ENCODE results near the gene GBX2. TPM values are rescaled to one million over a fixed set of nuclear protein-coding genes. Genes with fewer than 3 reads are reported as not detected.

GBX2 gene
- polyA plus RNA-seq, 4 donors, result 0.24 to 0.68 (median 0.34) TPM

DNA sequence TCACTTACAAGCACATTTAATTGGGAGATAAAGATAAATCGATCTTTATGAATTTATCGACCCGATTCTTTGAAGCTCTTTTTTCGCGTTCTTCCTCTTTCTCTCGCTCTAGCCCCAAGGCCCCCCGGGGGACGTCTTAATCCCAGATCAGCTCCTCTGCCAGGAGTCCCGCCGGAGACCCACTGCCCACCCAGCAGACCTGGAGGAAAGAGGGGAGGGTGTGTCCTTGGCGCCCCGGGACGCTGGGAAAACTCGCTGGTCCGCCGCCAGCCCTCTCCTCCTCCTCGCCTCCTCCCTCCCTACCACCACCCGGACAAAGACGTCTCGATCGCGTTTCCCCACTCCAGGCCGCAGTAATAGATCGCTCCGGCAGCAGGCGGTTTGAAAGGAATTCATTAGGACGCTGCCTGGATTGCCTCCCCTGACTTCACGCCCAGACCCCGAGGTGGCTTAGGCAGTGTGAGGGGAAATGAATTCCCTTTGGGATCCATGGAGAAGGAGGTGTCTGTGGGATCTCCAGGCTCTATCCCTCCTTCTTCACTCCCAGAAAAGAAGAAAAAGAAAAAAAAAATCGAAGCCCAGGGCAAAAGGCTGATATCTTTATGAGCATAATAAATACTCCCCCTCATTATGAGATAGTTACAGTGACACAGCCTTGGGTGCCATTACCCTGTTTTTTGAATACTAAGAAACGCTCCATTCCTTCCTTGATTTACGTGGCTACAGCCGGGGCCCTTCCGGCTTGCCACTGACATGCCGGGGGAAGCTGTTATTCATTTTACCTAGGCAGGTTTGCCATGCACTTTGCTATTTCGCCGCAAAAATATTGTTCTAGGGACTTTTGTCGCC lies 1.8 kb upstream of the GBX2 start:
- no peak for DNase-seq (ENCODE audit: low read depth in 4 of 4, low spot score in 3 of 4)

DNA sequence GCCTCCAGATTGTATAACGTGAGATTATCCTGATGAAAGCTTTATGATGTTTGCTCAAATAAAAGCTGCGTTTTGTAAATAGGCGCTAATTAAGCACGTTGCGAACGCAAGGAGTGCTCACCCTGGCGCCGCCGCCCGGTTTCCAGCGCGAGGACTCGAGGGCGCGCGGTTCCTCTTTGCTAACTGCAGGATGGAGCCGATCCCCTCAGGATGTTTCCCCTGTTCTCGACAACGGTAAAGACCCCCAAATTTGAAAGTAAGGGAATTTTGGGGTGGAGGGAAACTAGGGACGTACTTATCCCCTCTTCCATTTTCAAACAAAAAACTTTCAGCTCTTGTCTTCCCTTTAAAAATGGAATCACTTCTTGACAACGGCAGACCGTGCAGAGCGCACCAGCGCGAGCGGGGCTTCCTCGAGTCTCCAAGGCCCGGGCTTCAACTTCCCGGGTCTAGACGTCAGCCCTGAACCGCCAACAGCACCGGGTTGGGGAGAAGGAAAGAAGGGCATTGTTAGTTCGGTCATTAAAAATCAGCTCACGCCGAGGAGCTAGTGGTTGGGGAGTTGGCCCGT lies 1.1 kb upstream of the GBX2 start:
- DNase-seq (ENCODE audit: low read depth in 4 of 4, low spot score in 3 of 4), result no peak

DNA sequence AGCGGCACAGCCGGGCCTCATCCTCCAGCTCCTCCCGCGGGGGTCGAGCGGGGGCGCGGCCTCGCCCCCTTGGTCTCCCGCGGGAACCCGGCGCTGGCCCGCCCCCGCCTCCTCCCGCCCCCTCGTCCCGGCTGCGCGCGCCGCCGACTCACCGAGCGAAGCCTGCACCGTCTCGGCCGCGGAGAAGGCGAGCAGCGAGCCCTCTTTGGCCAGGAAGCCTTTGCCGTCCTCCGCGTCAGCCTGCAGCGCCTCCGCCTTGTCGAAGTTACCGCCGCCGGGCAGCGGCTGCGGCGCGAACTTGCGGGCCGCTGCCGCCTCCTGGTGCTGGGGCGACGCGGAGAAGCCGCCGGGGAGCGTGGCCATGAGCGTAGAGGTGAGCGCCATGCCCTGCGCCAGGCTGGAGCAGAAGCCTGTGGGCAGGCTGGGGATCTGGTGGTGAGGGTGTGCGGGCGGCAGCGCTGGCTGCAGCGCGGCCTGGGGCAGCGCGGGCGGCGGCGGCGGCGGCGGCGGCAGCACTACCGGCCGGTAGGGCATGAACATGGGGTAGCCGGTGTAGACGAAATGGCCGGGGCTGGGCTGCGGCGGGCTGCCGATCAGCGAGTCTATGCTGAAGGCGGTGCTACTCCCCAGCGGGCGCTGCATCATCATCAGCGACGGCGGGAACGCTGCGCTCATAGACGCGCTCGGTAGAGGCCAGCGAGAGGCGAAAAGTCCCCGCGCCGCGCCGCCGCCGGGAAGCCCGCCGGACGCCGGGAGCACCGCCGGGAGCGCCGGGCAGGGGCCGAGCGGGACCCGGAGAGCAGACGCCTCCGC lies 683 bp downstream of the GBX2 start:
- no peak for DNase-seq (ENCODE audit: low read depth in 4 of 4, low spot score in 3 of 4)

DNA sequence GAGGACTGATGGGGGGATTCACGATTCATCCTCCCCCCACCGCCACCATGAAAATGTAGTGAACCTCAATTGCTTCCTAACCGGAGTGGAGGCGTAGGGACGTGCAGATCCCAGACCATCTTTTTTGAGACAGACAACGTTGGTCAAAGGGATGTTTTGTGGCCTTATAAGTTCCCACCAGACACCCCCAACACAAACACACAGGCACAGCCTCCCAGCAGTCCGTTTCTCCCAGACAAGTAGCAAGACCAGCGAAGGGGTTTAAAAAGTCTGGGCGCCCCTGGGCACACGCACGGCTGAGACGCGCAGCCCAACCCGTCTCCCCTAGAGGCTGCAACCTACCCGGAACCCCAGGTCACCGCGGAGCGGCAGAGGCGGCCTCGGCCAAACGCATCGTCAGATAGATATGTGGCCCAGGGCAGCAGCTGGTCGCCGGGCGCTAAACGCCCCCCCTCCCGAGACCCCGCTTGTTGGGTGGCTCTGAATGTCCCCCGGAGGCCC lies 1.3 kb downstream of the GBX2 start:
- DNase-seq (ENCODE audit: low read depth in 4 of 4, low spot score in 3 of 4), result no peak

DNA sequence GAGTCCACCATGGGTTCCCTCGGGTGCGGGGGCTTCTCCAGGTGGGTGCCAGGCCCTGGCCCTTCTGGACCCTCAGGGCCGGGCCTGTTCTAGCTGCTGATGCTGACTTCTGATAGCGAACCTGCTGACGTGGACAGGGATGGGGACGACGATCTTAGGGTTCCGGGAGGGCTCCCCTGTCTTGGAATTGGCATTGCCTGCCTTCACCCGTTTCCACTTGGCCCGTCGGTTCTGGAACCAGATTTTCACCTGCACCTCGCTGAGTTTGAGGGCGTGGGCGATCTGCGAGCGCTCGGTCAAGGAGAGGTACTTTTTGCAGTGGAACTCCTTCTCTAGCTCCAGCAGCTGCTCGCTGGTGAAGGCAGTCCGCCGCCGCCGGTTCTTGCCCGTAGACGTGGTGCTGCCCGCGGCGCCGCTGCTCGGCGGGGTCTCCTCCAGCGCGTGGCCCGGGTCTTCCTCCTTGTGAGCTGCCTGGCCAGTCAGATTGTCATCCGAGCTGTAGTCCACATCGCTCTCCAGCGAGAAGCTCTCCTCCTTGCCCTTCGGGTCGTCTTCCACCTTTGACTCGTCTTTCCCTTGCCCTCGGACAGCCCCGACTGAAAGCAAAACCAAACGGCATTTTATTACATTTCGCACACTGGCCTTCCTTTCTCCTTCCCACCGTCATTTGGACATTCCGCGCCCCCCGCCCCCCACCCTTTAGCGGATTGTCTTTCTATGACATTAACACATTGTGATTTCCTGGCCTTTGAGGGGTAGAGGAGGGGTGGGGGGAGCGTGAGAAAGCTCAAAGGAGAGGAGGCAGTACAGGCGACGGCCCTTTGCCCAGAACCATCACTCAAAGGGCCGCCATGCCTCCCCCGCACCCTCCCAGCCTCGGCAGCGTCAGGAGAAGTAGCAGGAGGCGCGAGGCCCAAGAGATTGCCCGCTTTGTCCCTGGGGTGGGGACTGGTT lies 2.1 kb downstream of the GBX2 start:
- DNase-seq (ENCODE audit: low read depth in 4 of 4, low spot score in 3 of 4), result no peak

DNA sequence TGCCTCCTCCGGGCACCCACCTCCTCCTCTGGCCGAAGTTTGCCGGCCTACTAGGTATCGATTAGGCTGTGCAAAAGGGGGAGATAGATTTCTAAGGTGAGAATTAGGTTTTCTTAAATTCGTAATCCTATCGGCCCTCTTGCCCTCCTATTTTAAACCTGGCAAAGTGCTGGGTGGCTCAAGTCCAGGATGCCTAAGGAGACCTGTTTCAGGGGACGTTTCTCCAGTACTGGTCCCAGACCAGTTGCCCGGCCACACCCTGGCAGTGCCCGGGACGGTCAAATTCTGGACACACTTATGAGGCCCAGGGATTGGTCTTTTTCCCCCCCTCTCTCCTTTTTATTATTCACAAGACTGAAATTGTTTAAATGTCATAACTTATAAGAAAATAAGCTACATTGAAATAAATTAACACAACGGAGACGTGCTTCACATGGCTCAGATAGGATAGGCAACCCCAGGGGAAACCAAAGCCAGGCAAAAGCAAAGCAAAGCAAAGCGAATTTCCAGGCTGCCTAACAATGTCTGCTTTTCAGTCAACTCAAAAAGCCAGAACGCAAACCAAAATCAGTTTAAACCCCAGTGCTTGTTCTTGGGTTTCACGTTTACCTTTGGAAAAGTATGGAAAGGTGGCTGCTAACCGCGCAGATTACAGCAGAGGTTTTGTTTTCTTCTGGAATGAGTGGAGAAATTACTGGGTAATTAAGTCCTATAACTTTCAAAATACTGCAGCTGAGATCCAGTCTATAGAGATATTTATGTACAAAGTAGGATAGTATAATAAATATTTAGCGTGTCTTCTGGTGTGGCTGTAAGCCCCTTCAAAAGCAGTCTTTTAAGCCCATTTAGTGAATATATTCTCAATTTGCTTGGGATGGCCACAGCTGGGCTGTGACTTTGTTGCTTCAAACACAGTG lies 3.0 kb downstream of the GBX2 start:
- DNase-seq (ENCODE audit: low read depth in 4 of 4, low spot score in 3 of 4), result no peak

DNA sequence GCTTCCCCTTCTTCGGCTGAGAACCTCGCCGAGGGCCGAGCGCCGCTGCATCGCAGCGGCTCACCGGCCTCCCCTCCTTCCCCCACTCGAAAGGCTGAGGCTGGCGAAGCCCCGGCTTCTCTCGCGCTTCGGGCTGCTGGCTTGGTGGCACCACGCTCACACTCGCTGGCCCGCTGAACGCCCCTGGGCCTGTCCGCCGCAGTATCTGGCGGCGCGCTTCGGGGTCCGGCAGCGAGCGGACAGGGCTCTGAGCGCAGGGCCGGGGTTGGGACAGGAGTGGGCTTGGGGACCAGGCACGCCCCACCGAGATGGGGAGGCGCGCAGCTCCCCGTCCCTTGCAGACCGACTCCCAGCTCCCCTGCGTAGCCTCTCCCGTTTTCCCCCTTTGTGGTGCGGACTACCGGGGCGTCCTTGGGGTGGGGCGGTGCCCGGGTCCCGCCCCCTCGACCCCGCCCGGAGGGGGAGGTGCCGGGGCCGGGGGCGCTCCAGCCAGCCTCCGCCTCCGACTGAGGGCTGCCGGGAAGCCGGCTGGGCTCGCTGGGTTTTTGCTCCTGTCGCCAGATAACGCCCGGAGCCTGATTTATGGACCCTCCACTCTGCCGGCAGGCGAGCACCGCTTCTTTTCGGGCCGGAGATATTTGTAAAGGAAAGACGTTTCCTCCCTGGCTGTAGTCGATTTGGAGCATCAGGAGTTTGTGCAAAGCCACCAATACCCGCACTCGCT lies 3.8 kb downstream of the GBX2 start:
- DNase-seq (ENCODE audit: low read depth in 4 of 4, low spot score in 3 of 4), result no peak

DNA sequence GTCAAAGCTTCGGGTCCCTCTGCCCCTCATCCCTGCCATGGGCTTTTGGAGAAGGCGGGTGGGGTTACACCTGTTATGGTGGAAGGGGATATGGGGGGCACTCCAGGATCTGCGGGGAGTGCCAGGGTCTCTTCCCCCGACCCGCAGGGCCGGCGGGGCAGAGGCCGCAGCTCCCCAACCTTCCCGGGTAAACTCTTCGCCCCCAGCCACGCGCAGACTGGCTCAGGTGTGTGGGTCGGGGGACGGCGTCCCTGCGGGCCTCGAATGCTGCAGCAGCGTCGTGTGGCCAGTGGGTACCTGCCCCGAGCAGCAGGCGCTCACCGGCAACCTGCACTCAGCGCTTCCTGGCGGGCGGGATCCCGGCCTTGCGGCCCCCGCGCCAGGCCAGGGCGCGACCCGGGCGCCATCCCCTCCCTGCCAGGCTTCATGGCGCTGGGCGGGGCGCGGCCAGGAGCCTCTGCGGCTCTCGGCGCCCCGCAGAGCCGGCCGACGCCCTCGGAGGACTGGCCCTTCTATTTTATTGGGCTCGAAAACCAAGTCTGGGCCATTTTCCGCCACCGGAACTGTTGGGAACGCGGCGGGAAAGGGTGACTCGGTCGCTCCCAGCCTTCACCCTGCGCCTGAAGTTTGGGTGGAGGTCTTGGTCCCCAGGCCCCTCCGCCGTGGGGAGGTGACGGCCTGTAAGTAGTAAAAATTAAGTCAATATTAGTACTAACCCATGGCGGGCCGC lies 4.5 kb downstream of the GBX2 start:
- no peak for DNase-seq (ENCODE audit: low read depth in 4 of 4, low spot score in 3 of 4)

DNA sequence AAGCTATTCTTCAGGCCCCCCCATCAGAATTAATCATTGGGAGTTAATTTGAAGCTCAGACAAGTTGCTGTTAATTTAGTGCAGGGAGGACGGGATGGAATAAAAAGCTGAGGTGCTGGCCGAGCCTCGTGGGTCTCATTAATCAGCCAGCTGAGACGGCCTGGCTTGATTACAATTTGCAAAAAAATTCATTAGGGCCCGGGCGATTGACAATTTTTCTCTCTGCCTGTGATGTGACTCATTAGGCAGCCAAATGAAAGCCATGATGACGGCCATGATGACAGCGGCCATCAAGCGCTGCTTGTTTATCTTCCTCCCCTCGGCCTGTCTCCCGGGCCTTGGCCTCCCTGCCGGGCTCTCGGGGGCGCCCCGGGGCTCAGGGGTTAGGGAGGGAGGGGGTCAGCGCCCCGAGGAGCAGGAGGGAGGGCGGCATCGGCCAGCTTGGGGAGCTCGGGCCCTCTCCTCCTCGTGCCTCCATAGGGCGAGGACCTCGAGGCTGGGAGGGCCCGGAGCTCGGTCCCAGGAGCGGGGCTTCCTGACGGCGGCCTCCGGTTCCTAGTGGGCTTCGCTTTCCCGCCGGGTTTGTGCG lies 5.2 kb downstream of the GBX2 start:
- DNase-seq (ENCODE audit: low read depth in 4 of 4, low spot score in 3 of 4), result no peak

DNA sequence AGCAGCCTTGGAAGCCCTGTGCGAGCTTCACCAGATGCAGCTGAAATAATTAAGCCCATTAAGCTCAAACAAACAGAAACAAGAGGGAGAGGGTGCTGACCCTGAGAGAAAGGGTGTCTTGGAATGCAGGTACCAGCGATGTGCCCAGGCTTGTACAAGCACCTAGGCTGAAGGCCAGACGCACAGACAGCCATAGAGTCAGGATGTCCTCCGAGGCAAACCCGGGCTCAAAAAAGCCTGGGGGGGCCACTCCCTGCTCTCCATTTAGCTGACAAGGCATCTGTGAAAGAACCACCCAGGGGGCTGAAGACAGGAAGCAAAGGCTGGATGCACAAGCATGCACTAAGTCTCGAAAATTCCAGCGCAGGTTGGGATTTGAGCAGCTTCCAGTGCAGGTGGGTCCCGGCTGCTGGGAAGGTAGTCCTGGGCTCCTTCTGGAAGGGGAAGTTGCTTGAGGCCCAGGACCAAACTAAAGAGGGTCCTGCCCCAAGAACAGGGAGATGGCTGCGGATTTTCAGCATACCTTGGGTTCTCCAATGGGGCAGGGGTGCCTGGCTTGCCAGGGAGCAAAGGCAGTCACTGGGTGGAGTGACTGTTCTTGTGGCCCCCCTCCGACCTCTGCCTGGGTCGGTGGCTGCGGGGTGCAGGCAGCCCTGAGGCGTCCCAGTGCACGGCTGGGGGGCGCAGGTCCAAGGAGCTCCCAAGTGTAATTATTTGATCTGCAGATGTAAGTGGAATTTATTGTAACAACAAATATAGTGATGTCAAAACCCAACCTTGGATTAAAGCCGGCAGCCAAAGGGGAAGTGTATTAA lies 5.9 kb downstream of the GBX2 start:
- no peak for DNase-seq (ENCODE audit: low read depth in 4 of 4, low spot score in 3 of 4)

DNA sequence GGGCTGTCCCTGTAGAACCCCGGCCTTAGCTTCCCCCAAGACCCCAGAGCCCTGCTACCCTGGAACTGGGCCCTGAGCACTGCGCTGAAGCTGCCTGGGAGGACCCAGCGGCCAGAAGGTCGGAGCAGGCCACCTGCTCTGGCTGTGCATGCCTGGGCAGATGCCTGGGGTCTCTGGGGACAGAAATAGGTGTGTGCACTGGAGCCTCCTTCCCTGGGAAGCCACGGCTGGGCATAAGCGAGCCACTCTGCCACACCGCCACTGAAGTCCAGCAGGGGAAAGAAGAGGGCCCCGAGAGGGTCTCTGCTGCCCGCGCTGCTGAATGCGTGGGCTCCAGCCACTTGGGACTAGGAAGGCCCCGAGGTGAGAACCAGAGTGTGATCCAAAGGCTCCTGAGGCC lies 6.7 kb downstream of the GBX2 start:
- DNase-seq (ENCODE audit: low read depth in 4 of 4, low spot score in 3 of 4), result no peak

DNA sequence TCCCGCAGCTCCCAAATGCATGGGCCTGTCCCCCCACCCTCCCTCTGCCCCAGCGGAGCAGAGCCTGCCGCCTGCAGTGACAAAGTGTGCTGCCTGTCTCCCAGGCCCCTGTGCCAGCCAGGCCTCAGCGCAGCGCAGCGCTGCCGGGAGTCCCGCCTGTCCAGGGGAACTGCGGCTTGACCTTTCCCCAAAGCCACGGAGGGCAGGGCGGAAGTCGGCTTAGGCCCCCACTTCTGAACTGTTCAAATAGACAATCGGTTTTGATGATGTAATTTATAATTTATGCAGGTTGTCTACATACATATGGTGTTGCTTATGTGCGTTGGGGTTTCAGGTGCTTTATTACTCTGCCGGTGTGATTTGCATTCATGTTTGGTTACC lies 7.1 kb downstream of the GBX2 start:
- no peak for DNase-seq (ENCODE audit: low read depth in 4 of 4, low spot score in 3 of 4)

DNA sequence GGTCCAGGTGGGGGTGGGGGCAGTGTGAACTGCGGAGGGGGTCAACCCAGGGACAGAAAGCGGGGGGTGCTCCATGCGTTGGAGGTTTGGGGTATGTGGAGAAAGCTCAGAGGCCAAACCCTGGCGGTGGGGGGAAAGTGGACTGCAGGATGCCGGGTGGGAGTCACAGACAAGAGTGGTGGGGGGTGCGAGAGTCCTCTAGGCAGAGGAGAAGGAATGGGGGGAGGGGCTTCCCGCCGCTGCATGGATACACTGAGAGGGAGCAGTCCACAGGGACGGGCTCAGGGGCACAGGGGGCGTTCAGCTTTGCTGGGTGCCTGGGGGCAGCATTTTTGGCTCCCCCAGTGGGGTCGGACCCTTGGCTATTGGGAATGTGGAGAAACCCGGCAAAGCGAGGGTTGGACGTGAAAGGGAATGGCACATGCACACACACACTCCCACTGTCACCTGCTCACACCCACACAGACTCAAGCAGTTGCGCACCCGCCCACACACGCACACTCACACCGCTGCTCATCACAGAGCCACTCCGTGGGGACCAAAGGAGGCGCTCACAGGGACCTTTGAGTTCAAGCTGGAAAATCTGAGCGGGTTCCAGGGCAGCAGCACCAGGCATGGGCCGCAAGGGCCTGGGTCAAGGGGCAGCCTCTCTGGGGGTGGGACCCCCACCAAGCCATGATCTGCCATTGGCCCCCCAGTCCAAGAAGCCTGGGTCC lies 7.7 kb downstream of the GBX2 start:
- no peak for DNase-seq (ENCODE audit: low read depth in 4 of 4, low spot score in 3 of 4)

DNA sequence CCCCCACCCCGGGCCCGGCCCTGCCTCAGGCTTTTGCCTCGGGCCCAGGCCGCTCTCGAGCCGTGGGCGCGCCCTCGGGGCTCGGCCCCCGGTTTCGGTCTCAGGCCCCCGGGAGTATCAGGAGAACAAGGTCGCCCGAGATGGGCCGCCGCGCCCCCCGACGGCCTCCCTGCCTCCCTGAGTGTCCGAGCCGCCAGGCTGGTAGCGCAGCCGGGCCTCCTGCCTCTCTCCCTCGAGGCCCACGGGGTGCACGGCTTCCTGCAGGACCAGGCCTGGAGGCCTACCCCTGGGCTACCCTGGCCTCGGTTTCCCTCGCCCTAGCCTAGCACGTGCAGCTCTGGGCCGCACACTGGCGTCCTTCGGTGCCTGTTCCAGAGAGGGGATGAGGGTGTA lies 8.4 kb downstream of the GBX2 start:
- no peak for DNase-seq (ENCODE audit: low read depth in 4 of 4, low spot score in 3 of 4)

DNA sequence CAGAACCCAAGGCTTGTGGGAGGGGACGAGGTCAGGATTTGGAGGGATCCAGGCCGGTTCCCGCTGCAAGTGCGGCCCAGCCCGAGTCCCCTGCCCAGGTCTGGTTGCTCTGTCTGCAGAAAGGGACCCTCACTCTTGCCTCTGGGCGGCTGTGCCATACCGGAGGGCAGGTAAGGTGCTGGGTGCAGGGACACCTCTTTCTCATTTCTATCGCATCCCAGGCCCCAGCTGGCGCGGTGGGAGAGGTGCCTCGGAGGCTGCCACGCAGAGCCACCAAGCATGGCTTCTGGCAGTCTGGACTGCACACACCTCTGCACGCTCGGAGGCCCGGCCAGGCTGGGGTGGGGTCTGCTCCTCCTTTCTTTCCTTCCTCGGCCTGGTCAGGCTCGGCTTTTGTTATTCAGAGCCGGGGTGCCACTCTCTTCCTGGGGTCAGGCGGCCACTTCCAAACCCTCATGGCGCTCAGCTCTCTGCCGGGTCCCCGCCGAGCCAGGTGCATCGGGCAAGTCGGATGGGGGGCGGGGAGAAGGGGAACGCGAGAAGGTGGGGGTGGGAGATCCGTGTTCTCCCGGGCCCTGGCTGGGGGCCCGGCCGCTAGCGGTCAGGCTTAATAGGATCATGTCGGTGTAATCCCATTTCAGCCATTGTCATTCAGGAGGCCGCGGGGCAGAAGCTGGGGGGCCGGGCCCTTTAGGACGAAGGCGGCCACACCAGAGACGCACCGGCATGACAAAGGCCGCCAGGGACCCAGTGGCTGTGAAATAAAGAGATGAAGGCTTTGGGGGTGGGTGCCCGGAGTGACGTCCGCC lies 9.0 kb downstream of the GBX2 start:
- DNase-seq (ENCODE audit: low read depth in 4 of 4, low spot score in 3 of 4), result no peak

All from right renal pelvis (tissue), 4 donors.